GM12891 (cell line): ENCODE results near the gene NMBR.

Source experiments
- POLR2A ChIP-seq: IDR thresholded peaks from 2 replicates; pipeline ENCODE4 v1.6.1; 2011; ENCODE audit warnings: low read depth, low read length, control low read depth
- POLR2AphosphoS5 ChIP-seq: IDR thresholded peaks from 2 replicates; pipeline ENCODE4 v1.6.1; 2011; ENCODE audit warnings: low read depth, low read length, control low read depth

GRCh38 chr6:142155091-142155490 is 8.2 kb upstream of the NMBR start:
- TF ChIP-seq POLR2A: no peak
- TF ChIP-seq POLR2AphosphoS5: no peak
